Kidney capillary endothelial cell (primary cell): Measurements from ENCODE around the gene OXLD1.
"Not testable (repeated sequence)": the region's sequence is repeated elsewhere in the genome, so short reads cannot be mapped to it uniquely, and the experiment has no call there.

Source experiments
- DNase-seq: peaks from one replicate; pipeline ENCODE4 v3.0.0-alpha.2; 2018; ENCODE audit warnings: low spot score

The OXLD1 gene

DNA sequence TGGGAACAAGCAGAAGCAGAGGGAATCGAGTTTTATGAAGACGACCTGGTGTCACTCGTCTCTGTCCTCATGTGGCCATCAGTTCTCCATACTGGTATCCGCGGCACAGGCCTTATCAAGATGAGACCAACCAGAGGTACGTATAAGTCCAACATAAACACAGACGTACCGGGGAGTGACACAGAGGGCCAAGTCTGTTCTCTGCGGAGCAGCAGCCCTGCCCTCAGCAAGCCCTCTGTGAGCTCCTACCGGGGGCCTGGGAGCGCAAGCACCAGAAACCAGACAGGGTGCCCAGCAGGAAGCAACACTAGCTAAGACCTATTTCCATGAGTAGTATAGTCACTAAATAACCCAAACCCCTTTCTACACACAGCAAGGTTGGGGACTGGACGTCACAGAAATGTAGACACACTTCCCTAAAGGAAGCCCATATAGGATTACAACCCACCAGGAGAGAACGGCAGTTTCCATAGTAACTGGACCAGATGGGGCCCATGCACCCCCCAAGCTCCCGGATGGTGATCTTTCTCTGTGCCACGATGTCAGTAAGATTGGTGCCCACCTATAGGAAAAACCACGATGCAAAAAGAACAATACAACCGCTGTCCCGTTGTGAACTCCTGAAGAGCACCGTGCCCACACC lies 16.3 kb upstream of the OXLD1 start:
- no peak for DNase-seq

GRCh38 chr17:81681672-81682071 lies 15.3 kb upstream of the OXLD1 start:
- no peak for DNase-seq

GRCh38 chr17:81680150-81680549 lies 13.7 kb upstream of the OXLD1 start:
- no peak for DNase-seq

DNA sequence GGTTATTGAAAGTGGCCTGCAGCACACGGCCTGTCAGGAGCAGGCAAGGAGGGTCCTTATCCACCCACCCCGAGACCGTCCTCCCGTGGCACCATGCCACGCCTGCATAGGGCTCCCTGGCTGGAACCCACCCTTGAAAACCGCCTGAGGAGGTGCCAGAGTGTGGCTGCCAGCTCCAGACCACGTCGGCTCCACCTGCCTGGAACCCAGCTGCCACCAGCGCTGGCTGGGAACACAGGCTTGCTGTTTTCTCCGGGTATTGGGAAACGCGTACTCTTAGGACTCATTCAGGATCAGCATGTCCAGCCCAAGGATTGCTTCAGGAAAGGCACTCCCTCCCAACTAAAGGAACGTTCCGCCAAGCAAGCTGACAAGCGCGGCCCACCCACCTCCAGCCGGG lies 10.5 kb upstream of the OXLD1 start:
- no peak for DNase-seq

DNA sequence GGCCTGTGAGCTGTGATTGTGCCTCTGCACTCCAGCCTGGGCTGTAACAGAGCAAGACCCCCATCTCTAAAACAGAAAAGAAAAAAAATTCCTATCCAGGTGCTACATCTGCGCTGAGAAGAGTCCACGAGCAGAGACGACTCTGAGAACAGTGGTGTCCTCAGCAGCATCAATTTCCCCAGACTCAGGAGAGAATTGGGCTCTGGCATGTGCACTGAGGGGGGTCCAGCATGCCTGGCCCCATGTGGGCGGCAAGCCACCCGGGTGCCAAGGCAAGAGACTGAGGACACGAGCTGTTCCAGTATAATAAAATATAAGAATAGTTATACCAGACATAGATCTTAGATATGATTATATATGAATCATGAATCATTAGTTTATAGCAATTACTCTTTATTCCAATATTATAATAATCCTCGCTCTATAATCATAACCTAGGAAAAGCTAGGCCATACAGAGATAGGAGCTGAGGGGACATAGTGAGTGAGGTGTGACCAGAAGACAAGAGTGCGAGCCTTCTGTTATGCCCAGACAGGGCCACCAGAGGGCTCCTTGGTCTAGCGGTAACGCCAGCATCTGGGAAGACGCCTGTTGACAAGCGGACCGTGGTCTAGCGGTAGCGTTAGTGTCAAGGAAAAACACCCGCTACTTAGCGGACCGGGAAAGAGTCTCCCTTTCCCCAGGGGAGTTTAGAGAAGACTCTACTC lies 9.3 kb upstream of the OXLD1 start:
- DNase-seq: not testable (repeated sequence)

DNA sequence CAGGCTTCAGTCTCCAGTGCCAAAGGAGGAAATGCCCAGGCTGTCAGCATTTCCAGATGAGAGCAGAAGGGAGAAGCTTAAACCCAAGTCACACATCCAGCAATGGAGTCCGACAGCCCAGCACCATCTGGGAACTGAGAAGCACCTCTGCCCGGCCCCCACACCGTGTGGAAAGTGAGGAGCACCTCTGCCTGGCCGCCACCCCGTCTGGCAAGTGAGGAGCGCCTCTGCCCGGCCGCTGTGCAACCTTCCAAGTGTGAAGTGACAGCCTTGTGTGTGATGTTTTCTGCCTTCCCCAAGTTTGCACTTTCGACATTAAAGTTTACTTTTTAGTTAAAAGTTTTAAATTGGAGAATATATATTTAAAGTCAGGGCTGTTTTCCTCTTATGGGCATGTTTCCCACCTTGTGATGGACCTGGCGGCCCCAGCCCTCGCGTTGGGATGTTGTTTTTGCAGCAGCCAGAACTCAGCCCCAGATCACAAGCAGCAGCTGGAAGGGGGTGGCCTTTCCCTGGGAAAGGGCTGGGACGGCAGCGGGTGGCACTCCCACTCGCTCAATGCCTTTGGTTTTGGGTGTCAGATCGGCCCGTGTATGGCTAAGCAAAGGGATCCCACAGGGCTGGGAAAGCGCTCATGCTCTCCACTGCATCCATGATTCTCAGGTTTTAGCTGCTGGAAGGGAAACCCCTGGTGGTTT lies 7.3 kb upstream of the OXLD1 start:
- no peak for DNase-seq

- DNase-seq: no peak
These were observed 6.5 kb upstream of the OXLD1 start for GRCh38 chr17:81672954-81673353.

DNA sequence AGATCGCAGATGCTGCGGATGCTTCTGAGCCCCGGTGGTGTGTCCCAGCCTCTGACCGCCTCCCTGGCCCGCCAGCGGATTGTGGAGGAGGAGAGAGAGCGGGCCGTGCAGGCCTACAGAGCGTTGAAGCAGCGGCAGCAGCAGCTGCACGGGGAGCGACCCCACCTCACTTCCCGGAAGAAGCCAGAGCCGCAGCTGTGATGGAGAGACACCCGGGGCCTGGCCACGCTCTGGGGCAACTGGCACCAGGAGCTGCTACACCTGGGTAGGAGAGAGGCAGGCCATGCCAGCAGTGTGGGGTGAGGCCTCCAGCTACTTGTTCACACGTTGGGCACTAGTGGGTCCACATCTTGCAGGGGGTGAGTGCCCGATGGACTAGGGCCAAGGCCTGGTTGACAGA lies 6.1 kb upstream of the OXLD1 start:
- no peak for DNase-seq

GRCh38 chr17:81667754-81668153 lies 1.3 kb upstream of the OXLD1 start:
- no peak for DNase-seq

DNA sequence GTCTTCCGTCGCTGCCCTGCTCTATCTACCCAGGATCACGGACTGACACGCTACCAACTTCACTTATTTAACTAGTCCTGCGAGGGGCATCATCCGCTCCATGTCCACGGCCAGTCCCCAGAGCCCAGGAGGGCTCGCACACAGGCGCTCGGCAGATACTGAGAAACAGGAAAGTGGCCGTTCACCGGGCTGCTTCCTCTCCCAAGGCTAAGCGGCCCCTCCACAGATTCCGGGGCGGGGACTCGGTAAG lies 388 bp downstream of the OXLD1 start:
- peak; percentile 46 for DNase-seq

- DNase-seq: peak; percentile 24
These were observed 957 bp downstream of the OXLD1 start for GRCh38 chr17:81665205-81666091.

GRCh38 chr17:81664051-81664470 lies 2.3 kb downstream of the OXLD1 start:
- no peak for DNase-seq

GRCh38 chr17:81662002-81662401 lies 4.4 kb downstream of the OXLD1 start:
- DNase-seq: no peak

DNA sequence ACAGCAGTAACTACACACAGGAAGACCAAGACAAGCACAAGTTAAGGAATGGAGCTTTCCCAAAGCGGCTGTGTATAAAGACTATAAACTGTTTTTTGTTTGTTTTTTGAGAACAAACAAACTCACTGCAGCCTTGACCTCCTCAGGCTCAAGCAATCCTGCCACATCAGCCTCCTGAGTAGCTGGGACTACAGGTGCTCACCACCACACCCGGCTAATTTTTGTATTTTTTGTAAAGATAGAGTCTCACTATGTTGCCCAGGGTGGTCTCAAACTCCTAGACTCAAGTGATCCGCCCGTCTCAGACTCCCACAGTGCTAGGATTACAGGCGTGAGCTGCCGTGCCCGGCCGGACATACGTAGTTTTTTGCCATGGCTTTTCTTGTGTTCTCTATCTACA lies 6.0 kb downstream of the OXLD1 start:
- DNase-seq: no peak

DNA sequence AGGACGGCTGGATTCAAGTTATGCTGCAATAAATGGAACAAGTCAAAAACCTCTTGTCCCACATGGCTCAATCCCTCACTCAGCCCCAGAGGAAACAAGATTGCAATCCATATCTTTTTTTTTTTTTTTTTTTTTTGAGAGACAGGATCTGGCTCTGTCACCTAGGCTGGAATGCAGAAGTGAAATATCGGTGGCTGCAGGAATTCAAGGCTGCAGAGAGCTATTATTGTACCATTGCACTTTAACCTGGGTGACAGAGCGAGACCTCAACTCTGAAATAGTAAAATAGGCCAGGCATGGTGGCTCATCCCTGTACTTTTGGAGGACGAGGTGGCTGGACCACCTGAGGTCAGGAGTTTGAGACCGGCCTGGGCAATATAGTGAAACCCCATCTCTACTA lies 7.4 kb downstream of the OXLD1 start:
- DNase-seq: no peak

DNA sequence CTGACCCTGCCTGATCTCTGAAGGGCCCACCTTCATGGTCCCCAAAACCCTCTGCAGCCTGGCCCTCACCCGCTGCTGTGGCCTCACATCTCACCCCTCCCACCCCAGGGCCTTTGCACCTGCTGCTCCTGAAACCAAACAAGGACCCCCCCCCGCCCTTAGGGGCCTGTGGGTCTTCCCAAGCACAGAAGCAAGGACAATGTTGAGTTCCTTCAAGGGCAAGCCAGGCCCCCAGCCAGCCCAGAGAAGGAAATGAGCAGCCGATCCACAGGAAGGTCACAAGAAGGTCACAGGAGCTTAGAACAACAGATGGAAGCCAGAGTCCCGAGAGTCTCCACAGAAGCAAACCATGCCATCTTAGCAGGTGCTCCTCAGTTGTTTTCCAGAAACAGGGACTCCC lies 9.6 kb downstream of the OXLD1 start:
- DNase-seq: peak; percentile 42

DNA sequence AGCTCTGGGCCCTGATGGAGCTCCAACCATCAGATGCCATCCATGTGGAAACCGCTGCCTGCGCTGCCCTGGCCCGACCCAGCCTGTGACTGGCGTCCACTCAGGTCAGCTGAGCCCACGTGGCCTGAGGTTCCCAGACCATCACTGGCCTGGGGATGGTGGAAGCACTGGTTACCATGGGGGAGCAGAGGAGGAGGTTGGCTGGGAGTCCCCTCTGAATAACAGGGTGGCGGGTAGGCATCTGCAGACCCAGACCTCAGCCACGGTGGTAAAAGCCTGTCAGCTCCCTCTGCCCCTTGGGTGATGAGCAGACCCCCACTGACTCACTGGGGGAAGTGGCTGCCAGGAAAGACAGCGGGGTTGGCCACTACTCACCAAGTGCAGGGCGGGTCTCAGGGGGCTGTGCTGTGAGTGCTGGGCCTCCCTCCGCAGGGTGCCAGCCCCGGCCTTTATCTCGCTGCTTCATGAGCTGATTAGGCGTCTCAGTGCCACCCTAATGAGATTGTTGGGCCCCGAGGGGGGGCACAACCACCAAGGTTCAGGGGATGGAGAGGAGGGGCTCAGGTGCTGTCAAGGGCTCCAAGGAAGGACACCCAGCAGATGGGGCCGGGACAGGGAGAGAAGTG lies 10.2 kb downstream of the OXLD1 start, which contains the start of gene PDE6G:
PDE6G (minus strand) TSS at position 425 of the 626 bp plus-strand sequence. CDS start 3,237 bp downstream, outside the sequence.
- no peak for DNase-seq

GRCh38 chr17:81655378-81656117 lies 10.9 kb downstream of the OXLD1 start:
- DNase-seq: no peak

- no peak for DNase-seq
These were observed 13.3 kb downstream of the OXLD1 start for GRCh38 chr17:81652906-81653771.

GRCh38 chr17:81651692-81652091 lies 14.7 kb downstream of the OXLD1 start:
- DNase-seq: no peak
